Measurements from ENCODE around the gene DLG2. TPM values are rescaled to one million over a fixed set of nuclear protein-coding genes. Genes with fewer than 3 reads are reported as not detected.

Gene DLG2
- polyA plus RNA-seq, 3 donors, result 0.24 to 0.39 TPM; not detected in 1

- Histone ChIP-seq H3K9me3 (replicated peaks in 1 of 2; ENCODE audit: control insufficient read depth in 1 of 2, insufficient read depth in 1 of 2, low read length in 2 of 2) (no peaks in the 10 kb centered on the region), H3K27ac (ENCODE audit: low read depth in 1 of 2, low read length in 2 of 2) (no peak overlapping the region), H3K27me3 (ENCODE audit: control insufficient read depth in 2 of 2, insufficient read depth in 2 of 2, low read length in 2 of 2) (no peaks in the 10 kb centered on the region), H3K4me3 (replicated peaks in 1 of 3; ENCODE audit: low read depth in 2 of 3, low read length in 3 of 3) (no peak overlapping the region), H3K4me2 (replicated peaks; ENCODE audit: extremely low read depth, low read length, poor library complexity, severe bottlenecking) (no peak overlapping the region), H2AFZ (ENCODE audit: insufficient read depth, low read depth, low read length, poor library complexity, severe bottlenecking) (no peak overlapping the region), H3K4me1 (ENCODE audit: control insufficient read depth in 1 of 2, insufficient read depth in 2 of 2, low read length in 2 of 2) (no peaks in the 10 kb centered on the region), H3K9ac (ENCODE audit: insufficient read depth, low read length, poor library complexity, severe bottlenecking) (no peak overlapping the region), H3K79me2 (ENCODE audit: insufficient read depth, low read length) (no peaks in the 10 kb centered on the region), H4K20me1 (ENCODE audit: insufficient read depth, low read length) (no peaks in the 10 kb centered on the region), H3K36me3 (replicated peaks in 1 of 2; ENCODE audit: control insufficient read depth in 1 of 2, insufficient read depth in 2 of 2, low read length in 2 of 2) (no peaks in the 10 kb centered on the region)
- H3K36me3 Mint-ChIP-seq, result no peaks in the 10 kb centered on the region
- intact Hi-C loops (cut with micrococcal nuclease), result no loop called here
- 83% methylated on average over 1 of the region's 2 CpGs for WGBS (ENCODE audit: insufficient coverage)
- no peak overlapping the region for H3K27ac Mint-ChIP-seq
- TF ChIP-seq CTCF (IDR thresholded peaks at IDR 0.05), result no peak
- peaks cover 0 to 8% (median 3%) of the 10 kb centered on the region in 7 donors for H3K9me3 Mint-ChIP-seq
- no peaks in the 10 kb centered on the region for H3K27me3 Mint-ChIP-seq (ENCODE audit: low read depth in 3 of 3)
- H3K4me1 Mint-ChIP-seq, result no peaks in the 10 kb centered on the region
- H3K4me3 Mint-ChIP-seq, result no peak overlapping the region
- no peak for DNase-seq
Observed at GRCh38 chr11:83511646-83512045, 2115.5 kb downstream of the DLG2 start.

- Histone ChIP-seq H3K27me3 (ENCODE audit: control insufficient read depth in 2 of 2, insufficient read depth in 2 of 2, low read length in 2 of 2) (no peaks in the 10 kb centered on the region), H4K20me1 (ENCODE audit: insufficient read depth, low read length) (no peaks in the 10 kb centered on the region), H3K79me2 (ENCODE audit: insufficient read depth, low read length) (no peaks in the 10 kb centered on the region), H3K9me3 (replicated peaks in 1 of 2; ENCODE audit: control insufficient read depth in 1 of 2, insufficient read depth in 1 of 2, low read length in 2 of 2) (no peaks in the 10 kb centered on the region), H3K36me3 (replicated peaks in 1 of 2; ENCODE audit: control insufficient read depth in 1 of 2, insufficient read depth in 2 of 2, low read length in 2 of 2) (no peaks in the 10 kb centered on the region), H3K4me3 (replicated peaks in 1 of 3; ENCODE audit: low read depth in 2 of 3, low read length in 3 of 3) (no peak overlapping the region), H3K9ac (ENCODE audit: insufficient read depth, low read length, poor library complexity, severe bottlenecking) (no peak overlapping the region), H3K4me1 (ENCODE audit: control insufficient read depth in 1 of 2, insufficient read depth in 2 of 2, low read length in 2 of 2) (no peaks in the 10 kb centered on the region), H3K4me2 (replicated peaks; ENCODE audit: extremely low read depth, low read length, poor library complexity, severe bottlenecking) (no peak overlapping the region), H3K27ac (ENCODE audit: low read depth in 1 of 2, low read length in 2 of 2) (no peak overlapping the region), H2AFZ (ENCODE audit: insufficient read depth, low read depth, low read length, poor library complexity, severe bottlenecking) (no peak overlapping the region)
- intact Hi-C loops (cut with micrococcal nuclease), result no loop called here
- 84% methylated on average over 7 of the region's 11 CpGs for WGBS (ENCODE audit: insufficient coverage)
- Mint-ChIP-seq H3K36me3 (no peaks in the 10 kb centered on the region), H3K4me1 (no peaks in the 10 kb centered on the region), H3K27ac (no peak overlapping the region), H3K4me3 (no peak overlapping the region), H3K27me3 (ENCODE audit: low read depth in 3 of 3) (no peaks in the 10 kb centered on the region), H3K9me3 (peaks cover 0 to 10% (median 1%) of the 10 kb centered on the region in 7 donors)
- no peak for DNase-seq
- no peak for TF ChIP-seq CTCF (IDR thresholded peaks at IDR 0.05)
Observed at GRCh38 chr11:83510530-83511460, 2116.3 kb downstream of the DLG2 start.

Data from CD14-positive monocyte (primary cell).